ENCODE data around the gene SATB2. TPM values are rescaled to one million over a fixed set of nuclear protein-coding genes. Genes with fewer than 3 reads are reported as not detected.

SATB2 gene
- total RNA-seq, 1 donor from 2014 or later, result 4.0 TPM

- no peak for DNase-seq (ENCODE audit: low spot score in 2 of 2, unreplicated experiment in 2 of 2)
- TF ChIP-seq, protein P1, sequence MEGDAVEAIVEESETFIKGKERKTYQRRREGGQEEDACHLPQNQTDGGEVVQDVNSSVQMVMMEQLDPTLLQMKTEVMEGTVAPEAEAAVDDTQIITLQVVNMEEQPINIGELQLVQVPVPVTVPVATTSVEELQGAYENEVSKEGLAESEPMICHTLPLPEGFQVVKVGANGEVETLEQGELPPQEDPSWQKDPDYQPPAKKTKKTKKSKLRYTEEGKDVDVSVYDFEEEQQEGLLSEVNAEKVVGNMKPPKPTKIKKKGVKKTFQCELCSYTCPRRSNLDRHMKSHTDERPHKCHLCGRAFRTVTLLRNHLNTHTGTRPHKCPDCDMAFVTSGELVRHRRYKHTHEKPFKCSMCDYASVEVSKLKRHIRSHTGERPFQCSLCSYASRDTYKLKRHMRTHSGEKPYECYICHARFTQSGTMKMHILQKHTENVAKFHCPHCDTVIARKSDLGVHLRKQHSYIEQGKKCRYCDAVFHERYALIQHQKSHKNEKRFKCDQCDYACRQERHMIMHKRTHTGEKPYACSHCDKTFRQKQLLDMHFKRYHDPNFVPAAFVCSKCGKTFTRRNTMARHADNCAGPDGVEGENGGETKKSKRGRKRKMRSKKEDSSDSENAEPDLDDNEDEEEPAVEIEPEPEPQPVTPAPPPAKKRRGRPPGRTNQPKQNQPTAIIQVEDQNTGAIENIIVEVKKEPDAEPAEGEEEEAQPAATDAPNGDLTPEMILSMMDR (IDR thresholded peaks at IDR 0.05; ENCODE audit: unreplicated experiment), result no peak
- Mint-ChIP-seq H3K27ac (no peak overlapping the region), H3K36me3 (no peaks in the 10 kb centered on the region), H3K4me3 (no peak overlapping the region), H3K9me3 (no peaks in the 10 kb centered on the region), H3K4me1 (peaks cover 22% of the 10 kb centered on the region), H3K27me3 (ENCODE audit: low read depth) (peaks cover 3% of the 10 kb centered on the region)
Measured at GRCh38 chr2:199366406-199366805, 91.3 kb downstream of the SATB2 start.

GRCh38 chr2:199364153-199364552, 93.6 kb downstream of the SATB2 start:
- H3K36me3 Mint-ChIP-seq, result no peaks in the 10 kb centered on the region
- H3K4me3 Mint-ChIP-seq, result no peak overlapping the region
- peaks cover 14% of the 10 kb centered on the region for H3K27me3 Mint-ChIP-seq (ENCODE audit: low read depth)
- TF ChIP-seq, protein P1 (IDR thresholded peaks at IDR 0.05; ENCODE audit: unreplicated experiment), result no peak
- no peak overlapping the region for H3K27ac Mint-ChIP-seq
- peaks cover 4% of the 10 kb centered on the region for H3K4me1 Mint-ChIP-seq
- H3K9me3 Mint-ChIP-seq, result no peaks in the 10 kb centered on the region
- no peak for DNase-seq (ENCODE audit: low spot score in 2 of 2, unreplicated experiment in 2 of 2)

DNA sequence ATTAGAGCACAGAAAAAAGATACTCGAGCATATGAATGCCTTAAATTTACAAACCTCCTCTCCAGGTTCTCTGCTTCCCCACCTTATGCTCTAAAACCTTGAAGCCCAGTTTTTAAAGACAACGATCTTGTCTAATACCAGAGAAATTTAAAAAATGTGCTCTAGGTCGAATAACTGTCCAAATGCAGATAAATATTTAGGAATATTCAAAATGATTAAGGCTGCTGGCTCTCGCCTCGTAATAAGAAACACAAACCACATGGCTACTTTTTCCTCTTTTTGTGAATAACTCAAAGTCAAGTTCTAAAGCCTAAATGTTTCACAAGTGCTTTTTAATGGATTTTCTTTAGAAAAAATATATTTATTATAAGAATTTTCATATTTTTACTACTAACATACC, 101.3 kb downstream of the SATB2 start:
- H3K9me3 Mint-ChIP-seq, result no peaks in the 10 kb centered on the region
- H3K4me1 Mint-ChIP-seq, result peaks cover 2% of the 10 kb centered on the region
- no peaks in the 10 kb centered on the region for H3K36me3 Mint-ChIP-seq
- peaks cover 15% of the 10 kb centered on the region for H3K27me3 Mint-ChIP-seq (ENCODE audit: low read depth)
- H3K27ac Mint-ChIP-seq, result no peak overlapping the region
- H3K4me3 Mint-ChIP-seq, result no peak overlapping the region
- TF ChIP-seq, protein P1 (IDR thresholded peaks at IDR 0.05; ENCODE audit: unreplicated experiment), result no peak
- no peak for DNase-seq (ENCODE audit: low spot score in 2 of 2, unreplicated experiment in 2 of 2)

GRCh38 chr2:199348871-199349270, 108.9 kb downstream of the SATB2 start:
- Mint-ChIP-seq H3K4me1 (no peaks in the 10 kb centered on the region), H3K27ac (no peak overlapping the region), H3K36me3 (no peaks in the 10 kb centered on the region), H3K9me3 (no peaks in the 10 kb centered on the region), H3K27me3 (ENCODE audit: low read depth) (peaks cover 2% of the 10 kb centered on the region), H3K4me3 (no peak overlapping the region)
- DNase-seq (ENCODE audit: low spot score in 2 of 2, unreplicated experiment in 2 of 2), result no peak
- TF ChIP-seq, protein P1 (IDR thresholded peaks at IDR 0.05; ENCODE audit: unreplicated experiment), result no peak

- no peak overlapping the region for H3K27ac Mint-ChIP-seq
- no peaks in the 10 kb centered on the region for H3K27me3 Mint-ChIP-seq (ENCODE audit: low read depth)
- no peaks in the 10 kb centered on the region for H3K9me3 Mint-ChIP-seq
- H3K4me3 Mint-ChIP-seq, result no peak overlapping the region
- DNase-seq (ENCODE audit: low spot score in 2 of 2, unreplicated experiment in 2 of 2), result no peak
- no peaks in the 10 kb centered on the region for H3K4me1 Mint-ChIP-seq
- TF ChIP-seq, protein P1 (IDR thresholded peaks at IDR 0.05; ENCODE audit: unreplicated experiment), result no peak
- H3K36me3 Mint-ChIP-seq, result no peaks in the 10 kb centered on the region
Measured at GRCh38 chr2:199344012-199344411, 113.7 kb downstream of the SATB2 start.

- no peaks in the 10 kb centered on the region for H3K27me3 Mint-ChIP-seq (ENCODE audit: low read depth)
- H3K4me1 Mint-ChIP-seq, result no peaks in the 10 kb centered on the region
- DNase-seq (ENCODE audit: low spot score in 2 of 2, unreplicated experiment in 2 of 2), result no peak
- TF ChIP-seq, protein P1 (IDR thresholded peaks at IDR 0.05; ENCODE audit: unreplicated experiment), result no peak
- no peak overlapping the region for H3K27ac Mint-ChIP-seq
- H3K9me3 Mint-ChIP-seq, result no peaks in the 10 kb centered on the region
- no peaks in the 10 kb centered on the region for H3K36me3 Mint-ChIP-seq
- H3K4me3 Mint-ChIP-seq, result no peak overlapping the region
Measured at GRCh38 chr2:199342334-199342733, 115.4 kb downstream of the SATB2 start.

Data from mesothelial cell of epicardium (in vitro differentiated cells).